Mucosa of rectum (tissue), 2 donors: ENCODE results near the gene SECISBP2.
A peak's percentile ranks its signal among the peaks of the same experiment; 100 is the strongest.

Source experiments
- H3K27ac ChIP-seq, 2 donors: one replicate each; pipeline ENCODE4 v1.7.0; 2013; ENCODE audit warnings: inconsistent platforms in 2 of 2, low read depth in 2 of 2, low read length in 2 of 2
- H3K27me3 ChIP-seq, 2 donors: one replicate each; pipeline ENCODE4 v1.7.0; 2013; ENCODE audit warnings: low read length in 2 of 2; ENCODE audit not compliant: control insufficient read depth in 2 of 2, insufficient read depth in 2 of 2
- H3K36me3 ChIP-seq, 2 donors: one replicate each; pipeline ENCODE4 v1.7.0; 2013; ENCODE audit warnings: low read length in 2 of 2; ENCODE audit not compliant: control insufficient read depth in 2 of 2, insufficient read depth in 2 of 2
- H3K4me1 ChIP-seq, 2 donors: one replicate each; pipeline ENCODE4 v1.7.0; 2013; ENCODE audit warnings: low read length in 2 of 2, mild to moderate bottlenecking in 1 of 2; ENCODE audit not compliant: control insufficient read depth in 2 of 2, insufficient read depth in 2 of 2
- H3K4me3 ChIP-seq, 2 donors: one replicate each; pipeline ENCODE4 v1.7.0; 2013; ENCODE audit warnings: low read length in 2 of 2
- H3K9ac ChIP-seq, 2 donors: one replicate each; pipeline ENCODE4 v1.7.0; 2013; ENCODE audit warnings: low read length in 2 of 2, low read depth in 1 of 2, mild to moderate bottlenecking in 1 of 2
- H3K9me3 ChIP-seq, 2 donors: one replicate each; pipeline ENCODE4 v1.7.0; 2013; ENCODE audit warnings: low read length in 2 of 2; ENCODE audit not compliant: control insufficient read depth in 2 of 2
- donor health status: healthy.
- donor health status: Normal muscosa, but diverticular disease.

Gene SECISBP2

GRCh38 chr9:89380437-89381307, 62.4 kb downstream of the SECISBP2 start:
- no peaks in the 10 kb centered on the region for H3K27me3 ChIP-seq
- H3K27ac ChIP-seq: peak overlapping the region in 1 of 2 donors; percentile 23
- peaks cover 9 to 38% of the 10 kb centered on the region in 2 donors for H3K36me3 ChIP-seq

DNA sequence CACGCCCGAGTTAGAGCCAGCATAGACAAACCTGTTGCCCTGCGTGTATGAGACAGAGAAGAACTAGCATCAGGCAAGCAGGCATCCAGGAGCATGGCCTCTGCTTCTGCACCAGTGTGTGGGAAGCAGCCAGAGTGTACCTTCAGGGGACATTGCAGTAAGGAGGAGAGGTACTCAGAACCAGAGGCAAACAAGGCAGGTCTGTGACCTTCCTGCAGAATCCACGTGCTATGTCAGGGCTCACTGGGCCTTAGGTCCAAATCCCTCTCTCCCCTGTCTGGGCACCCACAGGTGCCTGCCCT, 63.0 kb downstream of the SECISBP2 start:
- Histone ChIP-seq H3K27ac (peak overlapping the region in 1 of 2 donors; percentile 23), H3K27me3 (no peaks in the 10 kb centered on the region), H3K4me3 (no peak overlapping the region), H3K36me3 (peaks cover 15 to 44% of the 10 kb centered on the region in 2 donors), H3K4me1 (no peaks in the 10 kb centered on the region), H3K9ac (no peak overlapping the region), H3K9me3 (no peaks in the 10 kb centered on the region)

More at GRCh38 chr9:89380437-89381307, 62.4 kb downstream of the SECISBP2 start:
- no peaks in the 10 kb centered on the region for H3K9me3 ChIP-seq
- H3K4me3 ChIP-seq: no peak overlapping the region
- no peaks in the 10 kb centered on the region for H3K4me1 ChIP-seq
- no peak overlapping the region for H3K9ac ChIP-seq

- H3K9ac ChIP-seq: no peak overlapping the region
- no peak overlapping the region for H3K27ac ChIP-seq
- peaks cover 19 to 53% of the 10 kb centered on the region in 2 donors for H3K36me3 ChIP-seq
- no peaks in the 10 kb centered on the region for H3K9me3 ChIP-seq
- H3K4me1 ChIP-seq: no peaks in the 10 kb centered on the region
- no peaks in the 10 kb centered on the region for H3K27me3 ChIP-seq
- H3K4me3 ChIP-seq: no peak overlapping the region
These were observed 64.0 kb downstream of the SECISBP2 start for GRCh38 chr9:89382026-89382986.

DNA sequence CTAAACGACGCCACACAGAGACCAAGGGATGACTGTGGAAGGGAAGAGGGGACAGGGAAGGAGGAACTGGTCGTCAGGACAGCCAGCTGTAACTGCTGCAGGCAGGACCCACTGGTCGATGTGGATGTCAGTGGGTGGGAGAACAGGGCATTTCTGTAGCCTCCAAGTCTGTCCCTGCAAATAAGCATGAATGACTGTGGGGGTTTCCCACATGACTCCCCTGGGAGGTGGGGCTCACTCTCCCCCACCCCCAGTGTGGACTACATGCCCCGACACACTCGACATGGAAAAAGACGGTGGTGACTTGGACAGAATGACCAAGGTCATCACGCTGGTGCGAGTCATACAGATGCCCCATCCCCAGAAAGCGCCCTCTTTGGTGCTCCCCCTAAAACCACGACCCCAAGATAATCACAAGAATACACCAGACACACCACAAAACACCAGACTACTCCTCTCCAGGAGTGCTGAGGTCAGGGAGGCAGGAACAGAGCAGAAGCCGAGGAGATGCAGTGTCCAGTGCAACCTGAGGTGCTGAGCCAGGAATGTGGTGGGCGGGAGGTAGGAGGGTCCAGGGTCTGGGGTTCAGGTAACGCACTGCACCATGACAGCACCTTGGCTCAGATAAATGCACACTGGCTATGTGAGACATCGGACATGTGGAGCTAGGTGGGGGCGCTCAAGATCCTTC, 64.9 kb downstream of the SECISBP2 start:
- Histone ChIP-seq H3K36me3 (peaks cover 21 to 56% of the 10 kb centered on the region in 2 donors), H3K9me3 (no peaks in the 10 kb centered on the region), H3K4me1 (no peaks in the 10 kb centered on the region), H3K27ac (no peak overlapping the region), H3K4me3 (no peak overlapping the region), H3K9ac (no peak overlapping the region), H3K27me3 (no peaks in the 10 kb centered on the region)

DNA sequence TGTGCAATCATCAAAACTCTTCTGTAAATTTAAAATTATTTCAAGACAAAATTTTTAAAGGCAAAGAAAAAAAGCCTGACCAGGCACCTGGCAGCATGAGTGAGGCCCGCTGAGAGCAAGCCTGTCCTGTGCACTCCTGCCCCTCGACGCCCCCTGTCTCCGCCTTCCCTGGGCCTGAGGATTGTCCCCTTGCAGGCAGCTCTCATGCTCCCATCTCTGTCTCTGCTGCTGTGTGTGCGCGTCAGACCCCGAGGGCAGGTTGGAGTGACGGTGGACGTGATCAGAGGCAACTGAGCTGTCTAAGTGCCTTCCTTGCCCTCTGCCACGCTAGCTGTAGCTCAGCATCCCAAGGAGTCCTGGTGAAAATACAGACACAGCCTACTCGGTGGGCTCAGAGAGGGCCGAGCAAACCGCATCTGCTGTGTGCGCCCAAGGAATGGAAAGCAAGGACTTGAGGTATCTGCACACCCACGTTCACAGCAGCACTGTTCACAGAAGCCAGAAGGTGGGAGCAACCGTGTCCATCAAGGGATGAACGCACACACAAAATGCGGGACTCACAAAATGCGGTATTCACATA, 65.5 kb downstream of the SECISBP2 start:
- Histone ChIP-seq H3K27ac (no peak overlapping the region), H3K36me3 (peaks cover 24 to 53% of the 10 kb centered on the region in 2 donors), H3K9me3 (no peaks in the 10 kb centered on the region)

DNA sequence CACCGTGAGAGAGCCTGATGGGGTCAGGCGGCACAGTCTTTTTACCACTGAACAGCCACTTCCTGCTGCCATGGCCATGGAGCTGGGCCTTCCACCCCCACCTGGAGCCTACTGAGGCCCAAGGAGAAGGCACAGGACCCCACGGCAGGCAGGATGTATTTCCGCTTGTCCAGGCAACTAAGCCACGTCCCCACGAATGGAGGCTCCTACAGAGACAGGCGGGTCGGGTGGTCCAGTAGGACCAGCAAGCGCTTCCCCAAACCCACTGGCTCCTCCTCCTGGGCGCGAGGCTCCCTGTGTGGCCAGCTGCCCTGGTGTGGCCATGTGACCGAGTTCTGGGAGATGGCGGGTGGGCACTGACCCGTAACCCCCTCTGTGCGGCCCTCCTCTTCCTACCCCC, 66.5 kb downstream of the SECISBP2 start:
- Histone ChIP-seq H3K9me3 (no peaks in the 10 kb centered on the region), H3K27me3 (no peaks in the 10 kb centered on the region), H3K36me3 (peaks cover 23 to 58% of the 10 kb centered on the region in 2 donors), H3K27ac (no peak overlapping the region), H3K4me3 (no peak overlapping the region), H3K4me1 (peaks cover 2 to 4% of the 10 kb centered on the region in 2 donors), H3K9ac (no peak overlapping the region)

More for the DNA sequence above, 65.5 kb downstream of the SECISBP2 start:
- Histone ChIP-seq H3K27me3 (no peaks in the 10 kb centered on the region), H3K9ac (no peak overlapping the region), H3K4me3 (no peak overlapping the region), H3K4me1 (peaks cover 0 to 2% of the 10 kb centered on the region in 2 donors)

GRCh38 chr9:89386206-89386605, 67.9 kb downstream of the SECISBP2 start:
- no peak overlapping the region for H3K27ac ChIP-seq
- no peak overlapping the region for H3K4me3 ChIP-seq
- no peaks in the 10 kb centered on the region for H3K27me3 ChIP-seq
- peaks cover 2 to 4% of the 10 kb centered on the region in 2 donors for H3K4me1 ChIP-seq
- no peaks in the 10 kb centered on the region for H3K9me3 ChIP-seq
- H3K9ac ChIP-seq: no peak overlapping the region
- H3K36me3 ChIP-seq: peaks cover 33 to 67% of the 10 kb centered on the region in 2 donors

GRCh38 chr9:89386797-89387196, 68.5 kb downstream of the SECISBP2 start:
- Histone ChIP-seq H3K9ac (no peak overlapping the region), H3K4me1 (peaks cover 2 to 4% of the 10 kb centered on the region in 2 donors), H3K9me3 (no peaks in the 10 kb centered on the region), H3K4me3 (no peak overlapping the region), H3K27me3 (no peaks in the 10 kb centered on the region), H3K36me3 (peaks cover 39 to 68% of the 10 kb centered on the region in 2 donors), H3K27ac (no peak overlapping the region)

DNA sequence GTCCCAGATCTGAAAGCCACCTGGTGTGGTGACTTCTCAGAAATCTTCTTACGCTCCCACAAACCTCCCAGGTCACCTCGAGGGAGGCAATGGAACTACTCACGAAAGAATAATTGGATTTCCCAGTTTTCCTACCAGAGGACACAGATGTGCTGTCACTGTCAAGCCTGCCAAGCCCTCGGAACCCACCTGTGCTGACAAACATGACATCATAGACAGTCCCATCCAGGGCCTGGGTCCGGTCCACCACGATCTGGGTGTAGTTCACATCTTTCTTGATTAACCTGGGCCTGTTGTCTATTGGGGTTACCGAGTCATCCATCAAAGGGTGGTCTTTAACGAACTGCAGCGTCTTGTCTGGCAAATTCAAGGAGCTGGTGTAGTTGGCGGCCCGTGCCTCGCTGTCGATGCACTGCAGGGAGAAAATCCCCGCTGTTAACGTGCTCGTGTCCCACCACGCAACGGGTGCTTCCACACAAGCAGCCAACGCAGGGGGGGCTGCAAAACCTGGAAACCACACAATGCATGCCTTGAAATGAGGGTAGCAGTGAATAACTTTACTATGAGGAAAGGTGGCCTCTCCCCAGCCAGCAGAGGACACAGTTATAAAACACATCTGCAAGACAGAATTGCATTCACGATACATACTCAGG, 69.0 kb downstream of the SECISBP2 start:
- Histone ChIP-seq H3K4me3 (no peak overlapping the region), H3K27me3 (no peaks in the 10 kb centered on the region), H3K9ac (no peak overlapping the region), H3K27ac (no peak overlapping the region), H3K36me3 (peaks cover 39 to 72% of the 10 kb centered on the region in 2 donors), H3K9me3 (no peaks in the 10 kb centered on the region), H3K4me1 (peaks cover 2 to 4% of the 10 kb centered on the region in 2 donors)
